CD4-positive, alpha-beta T cell treated with Interleukin-1 beta for 1 hour (primary cell): ENCODE data around the gene CHRNB2.
A peak's percentile ranks its signal among the peaks of the same experiment; 100 is the strongest.

ENCODE experiments used
- DNase-seq, 2 donors: peaks; one replicate each; pipeline ENCODE4 v3.0.0-alpha.2; 2020 to 2022

The CHRNB2 gene

GRCh38 chr1:154553056-154554030 lies 14.2 kb upstream of the CHRNB2 start:
- DNase-seq: no peak

- no peak for DNase-seq
Measured at GRCh38 chr1:154556422-154556821, 11.2 kb upstream of the CHRNB2 start.

GRCh38 chr1:154557248-154557938 lies 10.2 kb upstream of the CHRNB2 start:
- DNase-seq: no peak

- peak in 1 of 2 donors; percentile 44 for DNase-seq
Measured at GRCh38 chr1:154557939-154558719, 9.4 kb upstream of the CHRNB2 start, which contains the start of gene UBE2Q1. Gene UBE2Q1 (minus strand): TSS chr1:154558662. CDS start chr1:154558553, 109 bp downstream.

- peak; percentile 99 to 100 for DNase-seq
Measured at GRCh38 chr1:154558720-154559465, 8.7 kb upstream of the CHRNB2 start.

GRCh38 chr1:154559466-154560044 lies 8.0 kb upstream of the CHRNB2 start:
- peak; percentile 85 to 86 for DNase-seq

- no peak for DNase-seq
Measured at GRCh38 chr1:154565876-154566275, 1.7 kb upstream of the CHRNB2 start.

- DNase-seq: no peak
Measured at GRCh38 chr1:154568157-154568815, 708 bp downstream of the CHRNB2 start.

- DNase-seq: no peak
Measured at GRCh38 chr1:154571244-154571963, 3.8 kb downstream of the CHRNB2 start.

GRCh38 chr1:154571964-154572288 lies 4.3 kb downstream of the CHRNB2 start:
- no peak for DNase-seq

GRCh38 chr1:154572468-154573167 lies 5.0 kb downstream of the CHRNB2 start:
- DNase-seq: no peak

GRCh38 chr1:154573168-154573510 lies 5.6 kb downstream of the CHRNB2 start:
- no peak for DNase-seq

- DNase-seq: no peak
Measured at GRCh38 chr1:154574716-154575115, 7.1 kb downstream of the CHRNB2 start.

GRCh38 chr1:154575147-154575927 lies 7.8 kb downstream of the CHRNB2 start:
- no peak for DNase-seq

GRCh38 chr1:154575951-154576566 lies 8.5 kb downstream of the CHRNB2 start:
- DNase-seq: no peak

GRCh38 chr1:154577346-154578057 lies 9.9 kb downstream of the CHRNB2 start:
- no peak for DNase-seq

- no peak for DNase-seq
Measured at GRCh38 chr1:154578058-154578418, 10.5 kb downstream of the CHRNB2 start.

- DNase-seq: no peak
Measured at GRCh38 chr1:154579374-154579773, 11.8 kb downstream of the CHRNB2 start.
